HTR-8/SVneo (cell line): Measurements from ENCODE around the gene KCTD2.
"Not testable (repeated sequence)": the region's sequence is repeated elsewhere in the genome, so short reads cannot be mapped to it uniquely, and the experiment has no call there.

Experiments used
- DNase-seq: peaks from one replicate; pipeline ENCODE4 v3.0.0; 2011; ENCODE audit warnings: low spot score, mixed read lengths; ENCODE audit not compliant: insufficient read length
- FAIRE-seq: peaks from 2 replicates; lab custom pipeline; 2011; peaks lifted over from hg19 to GRCh38; lab: Jason Lieb, UNC

KCTD2 gene, protein sequence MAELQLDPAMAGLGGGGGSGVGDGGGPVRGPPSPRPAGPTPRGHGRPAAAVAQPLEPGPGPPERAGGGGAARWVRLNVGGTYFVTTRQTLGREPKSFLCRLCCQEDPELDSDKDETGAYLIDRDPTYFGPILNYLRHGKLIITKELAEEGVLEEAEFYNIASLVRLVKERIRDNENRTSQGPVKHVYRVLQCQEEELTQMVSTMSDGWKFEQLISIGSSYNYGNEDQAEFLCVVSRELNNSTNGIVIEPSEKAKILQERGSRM

GRCh38 chr17:75046407-75047289 is at the start of gene KCTD2, which contains the start of gene ATP5PD:
KCTD2 (plus strand) TSS chr17:75047225; CDS start chr17:75047251, 26 bp downstream.
ATP5PD (minus strand) TSS chr17:75046969; CDS start chr17:75042650, 4,319 bp downstream.
- FAIRE-seq = peak; percentile 99
- DNase-seq = peak; percentile 99

DNA sequence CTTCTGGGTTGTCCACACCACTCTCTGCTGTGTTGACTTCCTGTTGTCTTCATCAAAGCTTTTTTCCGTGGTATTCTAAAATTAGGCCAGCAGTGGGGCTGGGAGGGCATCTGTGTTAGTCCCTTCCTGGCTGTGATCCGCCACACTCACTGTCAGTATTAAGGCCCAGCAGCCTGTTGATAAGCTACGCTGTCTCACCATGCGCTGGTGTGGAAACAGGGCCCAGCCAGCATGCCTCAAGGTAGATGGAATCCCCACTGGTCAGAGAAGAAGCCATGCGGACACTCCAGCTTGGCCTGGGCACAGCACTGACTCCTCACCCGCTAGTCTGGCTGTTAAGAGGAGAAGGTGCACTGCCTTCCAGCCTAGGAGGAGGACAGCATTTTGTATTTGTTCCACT is 48.2 kb upstream of the KCTD2 start:
- FAIRE-seq (no peak), DNase-seq (no peak)

DNA sequence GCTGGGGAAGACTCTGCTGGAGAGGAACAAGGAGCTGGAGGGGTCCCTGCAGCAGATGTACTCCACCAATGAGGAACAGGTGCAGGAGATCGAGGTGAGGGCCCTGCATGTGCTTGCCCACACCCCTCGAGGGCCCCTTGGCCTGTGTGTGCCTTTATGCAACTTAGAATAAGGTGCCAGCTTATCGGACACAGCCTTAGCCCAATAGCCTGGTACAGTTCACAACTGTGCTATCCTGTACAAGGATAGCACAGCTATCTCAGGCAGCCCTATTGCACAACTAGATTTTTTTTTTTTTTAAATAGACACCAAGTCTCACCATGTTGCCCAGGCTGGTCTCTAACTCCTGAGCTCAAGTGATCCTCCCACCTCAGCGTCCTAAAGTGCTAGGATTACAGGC is 47.5 kb upstream of the KCTD2 start:
- no peak for DNase-seq

GRCh38 chr17:75001915-75002843 is 44.8 kb upstream of the KCTD2 start:
- FAIRE-seq (no peak), DNase-seq (no peak)

More for the DNA sequence above, 47.5 kb upstream of the KCTD2 start:
- no peak for FAIRE-seq

DNA sequence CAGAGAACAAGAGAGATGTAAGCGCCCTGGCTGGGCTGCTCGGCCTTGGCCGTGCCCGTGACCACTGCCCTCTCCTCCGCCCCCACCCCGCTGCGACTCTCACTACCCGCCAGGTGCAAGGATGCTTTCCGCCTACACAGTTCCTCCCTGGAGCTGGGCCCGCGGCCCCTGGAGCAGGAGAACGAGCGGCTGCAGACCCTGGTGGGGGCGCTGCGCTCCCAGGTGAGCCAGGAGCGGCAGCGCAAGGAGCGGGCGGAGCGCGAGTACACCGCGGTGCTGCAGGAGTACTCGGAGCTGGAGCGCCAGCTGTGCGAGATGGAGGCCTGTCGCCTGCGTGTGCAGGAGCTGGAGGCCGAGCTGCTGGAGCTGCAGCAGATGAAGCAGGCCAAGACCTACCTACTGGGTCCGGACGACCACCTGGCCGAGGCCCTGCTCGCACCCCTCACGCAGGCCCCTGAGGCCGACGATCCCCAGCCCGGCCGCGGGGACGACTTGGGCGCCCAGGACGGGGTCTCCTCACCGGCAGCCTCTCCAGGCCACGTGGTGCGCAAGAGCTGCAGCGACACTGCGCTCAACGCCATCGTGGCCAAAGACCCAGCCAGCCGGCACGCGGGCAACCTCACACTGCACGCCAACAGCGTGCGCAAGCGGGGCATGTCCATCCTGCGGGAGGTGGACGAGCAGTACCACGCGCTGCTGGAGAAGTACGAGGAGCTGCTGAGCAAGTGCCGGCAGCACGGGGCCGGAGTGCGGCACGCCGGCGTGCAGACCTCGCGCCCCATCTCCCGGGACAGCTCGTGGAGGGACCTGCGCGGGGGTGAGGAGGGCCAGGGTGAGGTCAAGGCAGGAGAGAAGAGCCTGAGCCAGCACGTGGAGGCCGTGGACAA is 43.7 kb upstream of the KCTD2 start:
- no peak for FAIRE-seq
- no peak for DNase-seq

GRCh38 chr17:75003957-75004355 is 43.1 kb upstream of the KCTD2 start:
- DNase-seq = no peak
- FAIRE-seq = no peak

GRCh38 chr17:75004371-75004770 is 42.7 kb upstream of the KCTD2 start:
- FAIRE-seq = no peak
- no peak for DNase-seq

- FAIRE-seq (no peak), DNase-seq (no peak)
Observed at GRCh38 chr17:75005291-75005690, 41.7 kb upstream of the KCTD2 start.

DNA sequence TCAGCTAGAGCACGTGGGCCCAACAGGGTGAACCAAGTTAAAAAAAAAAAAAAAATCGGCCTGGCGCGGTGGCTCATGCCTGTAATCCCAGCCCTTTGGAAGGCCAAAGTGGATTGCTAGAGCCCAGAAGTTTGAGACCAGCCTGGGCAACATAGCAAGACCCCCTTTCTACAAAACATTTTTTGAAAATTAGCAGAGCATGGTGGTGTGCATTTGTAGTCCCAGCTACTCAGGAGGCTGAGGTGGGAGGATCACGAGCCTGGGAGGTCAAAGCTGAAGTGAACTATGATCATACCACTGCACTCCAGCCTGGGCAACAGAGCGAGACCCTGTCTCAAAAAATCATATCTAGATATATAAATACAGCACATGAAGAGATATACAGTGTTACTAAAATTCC is 40.9 kb upstream of the KCTD2 start:
- DNase-seq, FAIRE-seq: not testable (repeated sequence)

GRCh38 chr17:75006653-75007052 is 40.4 kb upstream of the KCTD2 start:
- FAIRE-seq = no peak

GRCh38 chr17:75008373-75008772 is 38.7 kb upstream of the KCTD2 start:
- no peak for FAIRE-seq
- DNase-seq = no peak

More at GRCh38 chr17:75006653-75007052, 40.4 kb upstream of the KCTD2 start:
- DNase-seq = no peak

DNA sequence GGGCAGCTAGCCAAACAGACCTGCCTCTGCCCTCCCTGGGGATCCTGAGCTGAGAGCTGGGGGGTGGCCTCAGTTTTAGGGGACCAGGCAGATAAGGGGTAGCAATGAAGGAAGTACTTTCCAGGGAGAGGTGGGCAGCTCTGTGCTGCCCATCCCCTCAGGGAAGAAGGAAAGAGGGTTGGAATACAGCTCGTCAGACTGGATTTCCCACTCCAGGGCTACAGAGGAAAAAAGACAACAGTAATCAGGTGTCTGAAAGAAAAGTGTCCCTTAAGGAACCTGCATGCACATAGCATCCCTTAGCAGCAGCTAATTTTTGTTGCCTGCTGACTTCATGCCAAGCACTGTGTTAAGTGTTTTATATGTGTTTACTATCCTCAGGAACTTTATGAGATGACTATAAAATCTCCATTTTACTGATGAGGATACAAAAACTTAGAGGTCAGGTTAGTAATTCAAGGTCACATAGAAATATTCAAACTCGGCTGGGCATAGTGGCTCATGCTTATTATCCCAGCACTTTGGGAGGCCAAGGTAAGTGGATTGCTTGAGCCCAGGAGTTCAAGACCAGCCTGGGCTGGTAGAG is 37.8 kb upstream of the KCTD2 start:
- no peak for FAIRE-seq
- DNase-seq = no peak

DNA sequence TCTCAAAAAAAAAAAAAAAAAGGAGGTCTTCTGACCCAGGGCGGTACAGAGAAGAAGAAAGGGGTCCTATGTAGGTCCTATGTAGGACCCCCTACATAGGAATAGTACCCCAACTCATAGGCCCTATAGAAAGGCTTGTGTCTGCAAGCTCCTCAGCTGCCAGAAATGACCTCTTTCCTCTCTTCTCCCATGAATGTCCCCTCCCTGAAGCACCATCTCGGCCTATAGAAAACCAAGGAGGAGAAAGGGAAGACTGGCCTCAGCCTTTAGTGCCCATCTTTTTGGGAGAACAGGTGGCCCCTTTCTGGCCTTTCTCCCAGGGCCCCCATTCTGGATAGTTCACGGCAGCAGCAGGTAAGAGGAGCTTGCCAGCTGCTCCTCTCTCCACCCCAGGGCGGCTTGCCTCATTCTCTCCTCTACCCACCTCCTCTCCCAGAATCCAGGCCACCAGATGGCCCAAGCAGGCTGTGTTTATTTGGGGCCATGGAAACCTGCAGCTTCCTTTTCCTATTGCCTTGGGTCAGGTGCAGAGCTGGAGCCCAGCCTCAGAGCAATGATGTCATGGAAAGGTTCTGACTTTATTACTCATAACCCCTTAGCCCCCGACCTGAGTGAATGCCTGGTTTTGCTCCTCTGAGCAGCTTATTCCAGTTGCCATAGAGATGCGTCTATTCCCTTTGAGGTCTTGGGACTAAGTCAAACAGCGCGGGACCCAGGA is 36.2 kb upstream of the KCTD2 start:
- FAIRE-seq = no peak
- no peak for DNase-seq

DNA sequence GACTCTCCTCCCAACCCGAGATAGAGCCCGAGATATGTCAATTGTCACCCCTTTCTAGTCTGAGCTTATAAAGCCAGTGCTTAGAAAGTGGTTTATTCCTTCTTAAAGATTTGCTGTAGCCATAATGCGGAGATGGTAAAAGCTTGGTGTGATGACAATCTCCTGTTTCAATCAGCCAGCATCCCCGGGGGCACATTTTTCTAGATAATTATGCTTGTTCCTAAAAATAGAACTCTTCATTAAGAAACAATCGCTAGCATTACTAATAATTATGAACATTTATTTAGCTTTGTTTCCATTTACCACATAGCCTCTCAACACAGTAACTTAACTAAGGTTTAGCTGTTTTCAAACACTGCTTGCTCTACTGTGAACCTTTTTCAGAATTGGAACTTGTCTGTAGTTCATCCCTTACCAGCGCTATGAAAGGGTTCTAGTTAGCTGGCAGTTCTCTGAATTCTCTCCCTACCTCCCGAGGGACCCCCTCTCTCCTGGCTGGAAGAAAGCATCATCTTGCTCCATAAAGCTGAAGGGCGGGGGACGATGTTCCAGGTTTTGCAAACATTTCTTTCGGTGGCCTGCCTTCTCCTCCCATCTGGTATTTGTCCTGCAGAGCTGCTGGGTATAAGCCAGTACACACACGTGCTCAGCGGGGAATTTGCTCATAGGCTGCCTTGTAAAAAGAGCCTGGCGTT is 35.5 kb upstream of the KCTD2 start:
- no peak for DNase-seq

GRCh38 chr17:75012096-75012345 is 35.0 kb upstream of the KCTD2 start:
- no peak for FAIRE-seq
- DNase-seq = no peak

More for the DNA sequence above, 35.5 kb upstream of the KCTD2 start:
- no peak for FAIRE-seq

DNA sequence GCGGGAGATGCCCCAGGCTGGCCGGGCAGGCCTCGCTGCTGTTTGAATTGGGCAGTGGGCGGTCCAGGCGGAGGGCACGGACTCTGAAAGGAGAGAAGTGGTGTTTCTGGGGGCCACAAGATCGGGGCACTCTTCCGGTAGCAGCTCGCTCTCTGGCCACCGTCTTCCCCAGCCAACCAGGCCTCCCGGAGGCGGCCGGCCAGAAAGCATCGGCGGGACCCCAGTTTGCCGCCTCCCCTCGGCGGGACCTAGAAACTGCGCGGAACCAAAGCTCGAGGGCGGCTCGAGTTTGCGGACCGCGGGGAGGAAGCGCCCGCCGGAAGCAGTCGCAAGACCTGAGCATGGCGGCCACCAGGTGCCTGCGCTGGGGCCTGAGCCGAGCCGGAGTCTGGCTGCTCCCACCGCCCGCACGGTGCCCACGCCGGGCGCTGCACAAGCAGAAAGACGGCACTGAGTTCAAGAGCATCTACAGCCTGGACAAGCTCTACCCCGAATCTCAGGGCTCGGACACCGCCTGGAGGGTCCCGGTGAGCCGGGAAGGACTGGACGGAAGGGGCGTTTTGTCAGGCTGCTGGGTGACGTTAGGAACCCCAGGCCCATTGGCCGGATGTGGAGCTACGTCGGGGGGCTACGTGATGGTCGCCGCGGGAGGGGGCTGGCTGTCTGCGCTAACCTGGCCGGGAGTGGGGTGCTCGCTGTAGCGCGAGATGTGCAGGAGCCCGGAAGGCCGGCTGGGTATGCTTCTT is 34.5 kb upstream of the KCTD2 start, which contains the start of gene MRPL58:
TSS of gene MRPL58 (plus strand) at position 325 of the 746 bp plus-strand sequence. CDS start at position 342, 17 bp downstream.
- FAIRE-seq = peak; percentile 80
- DNase-seq = peak; percentile 95

DNA sequence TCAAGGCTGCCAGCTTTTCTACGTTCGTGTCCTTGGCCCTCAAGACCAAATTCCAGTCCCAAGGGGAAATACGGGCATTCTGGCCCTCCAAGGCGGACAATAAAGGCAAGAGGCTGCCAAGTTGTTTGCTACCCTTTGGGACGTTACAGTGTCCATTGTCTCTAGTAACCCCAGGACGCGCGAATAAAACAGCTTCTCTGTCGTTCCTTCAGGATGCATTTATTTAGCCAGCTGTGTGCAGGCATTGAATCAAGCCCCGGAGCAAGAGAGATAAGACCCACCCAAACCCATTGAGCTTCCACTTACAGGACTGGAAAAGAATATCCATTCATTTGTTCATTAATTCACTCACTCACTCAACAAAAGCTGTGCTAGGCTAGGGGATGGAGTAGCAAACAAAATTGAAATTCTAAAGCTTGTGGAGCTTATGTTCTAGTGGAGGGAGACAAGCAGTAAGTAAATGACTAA is 33.9 kb upstream of the KCTD2 start:
- FAIRE-seq = no peak
- DNase-seq = no peak
